Endothelial cell of umbilical vein (primary cell): Measurements from ENCODE around the gene BLACAT1. TPM values are rescaled to one million over a fixed set of nuclear protein-coding genes. Genes with fewer than 3 reads are reported as not detected.
A peak's percentile ranks its signal among the peaks of the same experiment; 100 is the strongest.

Experiments used
- BruUV-seq: library from RNA; stranded (reverse); fragments of 400-500 nt; replicated peaks from 2 replicates; lab custom pipeline; 2021; lab: Mats Ljungman, UMichigan
- CTCF ChIA-PET: fragments of 300-600, 350-600 bp; sonication (Branson Sonifier 250); formaldehyde crosslinking; loops from one replicate; lab custom pipeline; 2021; ENCODE audit warnings: antibody characterized with exemption, inconsistent platforms; lab: Charles Lee
- POLR2A ChIA-PET: fragments of 300-600, 350-600 bp; sonication (Branson Sonifier 250); formaldehyde crosslinking; loops from one replicate; lab custom pipeline; 2021; ENCODE audit warnings: antibody characterized with exemption, inconsistent platforms; lab: Charles Lee
- DNase-seq: peaks from one replicate; pipeline ENCODE4 v3.0.0-alpha.2; 2011; ENCODE audit warnings: low read depth, low spot score
- FAIRE-seq: peaks from 2 replicates; lab custom pipeline; 2011; peaks lifted over from hg19 to GRCh38; lab: Jason Lieb, UNC
- H2AFZ ChIP-seq: 2 replicates; pipeline ENCODE4 v1.6.0; 2012; ENCODE audit warnings: low read depth, low read length, control low read depth, inconsistent platforms
- H3K27ac ChIP-seq: 2 replicates; pipeline ENCODE4 v1.5.1; 2011; ENCODE audit warnings: low read depth, mild to moderate bottlenecking, control low read depth, low read length, moderate library complexity; ENCODE audit not compliant: insufficient read depth
- H3K27me3 ChIP-seq, 2 experiments: 2 replicates each; pipeline versions ENCODE4 v1.6.0 to v1.6.1; 2011; ENCODE audit warnings: low read length in 2 of 2, mixed read lengths in 1 of 2; ENCODE audit not compliant: control insufficient read depth in 2 of 2, insufficient read depth in 2 of 2
- H3K36me3 ChIP-seq, 2 experiments: 2 replicates in 1 of 2; 3 replicates in 1 of 2; pipeline ENCODE4 v1.5.1; 2011; ENCODE audit warnings: low read length in 2 of 2, mild to moderate bottlenecking in 1 of 2, moderate library complexity in 1 of 2; ENCODE audit not compliant: control insufficient read depth in 2 of 2, insufficient read depth in 2 of 2; ENCODE audit errors: extremely low read depth in 1 of 2
- H3K4me1 ChIP-seq: 3 replicates; pipeline ENCODE4 v1.5.1; 2011; ENCODE audit warnings: mild to moderate bottlenecking, low read length; ENCODE audit not compliant: control insufficient read depth, insufficient read depth; ENCODE audit errors: extremely low read depth
- H3K4me2 ChIP-seq: 2 replicates; pipeline ENCODE4 v1.6.1; 2011; ENCODE audit warnings: low read length, control low read depth, mixed read lengths; ENCODE audit not compliant: insufficient read depth
- H3K4me3 ChIP-seq, 3 experiments: fragments of 200-600 bp in 1 of 3; sonication (generic), shearing (Covaris generic) in 1 of 3; replicated peaks in 1 of 3; 2 replicates each; pipeline ENCODE4 v1.5.1; 2011 to 2016; ENCODE audit warnings: control low read depth in 3 of 3, low read length in 3 of 3, mild to moderate bottlenecking in 2 of 3, inconsistent platforms in 1 of 3, low read depth in 1 of 3, moderate library complexity in 1 of 3; ENCODE audit not compliant: insufficient read depth in 1 of 3
- H3K79me2 ChIP-seq: 2 replicates; pipeline ENCODE4 v1.6.0; 2012; ENCODE audit warnings: low read length, inconsistent platforms; ENCODE audit not compliant: control insufficient read depth, insufficient read depth
- H3K9ac ChIP-seq: replicated peaks from 2 replicates; pipeline ENCODE3; 2011; ENCODE audit warnings: low read length, control low read depth; ENCODE audit not compliant: insufficient read depth; ENCODE audit errors: extremely low read depth
- H3K9me1 ChIP-seq: replicated peaks from 3 replicates; pipeline ENCODE4 v1.6.0; 2011; ENCODE audit warnings: mild to moderate bottlenecking, low read length; ENCODE audit not compliant: control insufficient read depth, insufficient read depth; ENCODE audit errors: extremely low read depth
- H3K9me3 ChIP-seq: replicated peaks from 2 replicates; pipeline ENCODE4 v1.5.1; 2012; ENCODE audit warnings: low read length, inconsistent platforms; ENCODE audit not compliant: control insufficient read depth, insufficient read depth
- H4K20me1 ChIP-seq: replicated peaks from 2 replicates; pipeline ENCODE3; 2011; ENCODE audit warnings: mild to moderate bottlenecking, low read length; ENCODE audit not compliant: control insufficient read depth, insufficient read depth; ENCODE audit errors: extremely low read depth
- EZH2 ChIP-seq: IDR thresholded peaks from 2 replicates; pipeline ENCODE4 v1.6.1; 2012; ENCODE audit warnings: borderline replicate concordance, low read depth, mild to moderate bottlenecking, moderate library complexity, low read length, inconsistent platforms; ENCODE audit not compliant: severe bottlenecking
- GATA2 ChIP-seq: IDR thresholded peaks from 2 replicates; pipeline ENCODE4 v1.7.0; 2011; ENCODE audit warnings: low read depth, mild to moderate bottlenecking, moderate library complexity, mixed read lengths, low read length; ENCODE audit not compliant: insufficient read length, insufficient read depth
- POLR2A ChIP-seq: IDR thresholded peaks from 2 replicates; pipeline ENCODE4 v1.6.1; 2012; ENCODE audit warnings: low read depth, mild to moderate bottlenecking, control low read depth, low read length
- dilution Hi-C: fragments of 300-500 bp; cut with MboI; formaldehyde crosslinking; loops from one replicate; pipeline ENCODE4 v1.15.0; 2019; ENCODE audit warnings: low sequenced_read_pairs; ENCODE audit not compliant: extremely low pct_ligation_motif_present
- intact Hi-C: fragments of 100-400 bp; cut with micrococcal nuclease; formaldehyde crosslinking; loops from one replicate; pipeline ENCODE4 v1.10.0; 2022
- polyA plus RNA-seq, 4 experiments: library from polyadenylated mRNA; depleted of rRNA in 3 of 4; stranded (reverse) in 3 of 4; unstranded in 1 of 4; fragments of >200 nt; gene quantifications; 2 replicates each; pipeline versions ENCODE4 v1.2.1 to v1.2.3, GENCODE V29; 2011 to 2012; ENCODE audit warnings: missing spikeins in 1 of 4
- total RNA-seq: library from RNA; stranded (reverse); gene quantifications from 2 replicates; pipeline ENCODE4 v1.2.3, GENCODE V29; 2021
- TF ChIP-seq, protein P1 (sequence below): IDR thresholded peaks from 2 replicates; pipeline ENCODE4 v1.6.1; 2011; ENCODE audit not compliant: insufficient read depth, insufficient read length
- TF ChIP-seq, protein P2 (sequence below), 2 donors: IDR thresholded peaks; 1 replicate in 1 of 2; 2 replicates in 1 of 2; pipeline ENCODE4 v1.5.1; 2011; ENCODE audit warnings: low read length in 2 of 2, mild to moderate bottlenecking in 2 of 2, moderate library complexity in 2 of 2, control low read depth in 1 of 2, inconsistent platforms in 1 of 2, low read depth in 1 of 2; ENCODE audit not compliant: insufficient read depth in 1 of 2; ENCODE audit errors: extremely low read depth in 1 of 2

Gene BLACAT1
- total and polyA plus RNA-seq, 2 donors (not counting 3 experiments of a cell fraction or from before 2014, with no cell fraction given), result not detected

DNA sequence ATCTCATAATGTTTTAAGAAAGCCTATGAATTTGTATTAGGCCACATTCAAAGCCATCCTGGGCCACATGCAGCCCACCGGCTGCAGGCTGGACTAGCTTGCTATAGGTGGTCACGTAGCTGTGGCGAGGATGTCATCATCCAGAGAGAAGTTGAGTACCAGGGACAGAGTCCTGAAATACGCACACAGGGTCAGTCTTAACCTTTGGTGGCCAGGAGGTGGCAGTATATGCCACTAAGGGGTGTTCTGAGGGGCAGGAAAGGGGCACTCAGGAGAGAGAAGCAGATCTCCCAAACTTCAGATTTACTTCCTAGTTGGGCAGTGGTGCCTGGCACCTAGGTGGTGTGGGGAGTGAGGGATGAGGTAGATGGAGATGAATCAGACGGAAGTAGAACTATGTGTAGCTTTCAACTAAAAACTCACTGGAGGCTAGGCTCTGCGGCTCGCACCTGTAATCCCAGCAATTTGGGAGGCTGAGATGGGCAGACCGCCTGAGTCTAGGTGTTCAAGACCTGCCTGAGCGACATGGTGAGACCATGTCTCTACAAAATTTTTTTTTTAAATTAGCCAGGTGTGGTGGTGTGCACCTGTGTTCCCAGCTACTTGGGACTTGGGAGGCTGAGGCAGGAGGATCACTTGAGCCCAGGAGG, 32.4 kb upstream of the BLACAT1 start:
- no peak for TF ChIP-seq GATA2
- TF ChIP-seq, protein P1, sequence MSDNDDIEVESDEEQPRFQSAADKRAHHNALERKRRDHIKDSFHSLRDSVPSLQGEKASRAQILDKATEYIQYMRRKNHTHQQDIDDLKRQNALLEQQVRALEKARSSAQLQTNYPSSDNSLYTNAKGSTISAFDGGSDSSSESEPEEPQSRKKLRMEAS, result no peak
- no peak for TF ChIP-seq EZH2
- no peak for TF ChIP-seq POLR2A
- TF ChIP-seq, protein P2, sequence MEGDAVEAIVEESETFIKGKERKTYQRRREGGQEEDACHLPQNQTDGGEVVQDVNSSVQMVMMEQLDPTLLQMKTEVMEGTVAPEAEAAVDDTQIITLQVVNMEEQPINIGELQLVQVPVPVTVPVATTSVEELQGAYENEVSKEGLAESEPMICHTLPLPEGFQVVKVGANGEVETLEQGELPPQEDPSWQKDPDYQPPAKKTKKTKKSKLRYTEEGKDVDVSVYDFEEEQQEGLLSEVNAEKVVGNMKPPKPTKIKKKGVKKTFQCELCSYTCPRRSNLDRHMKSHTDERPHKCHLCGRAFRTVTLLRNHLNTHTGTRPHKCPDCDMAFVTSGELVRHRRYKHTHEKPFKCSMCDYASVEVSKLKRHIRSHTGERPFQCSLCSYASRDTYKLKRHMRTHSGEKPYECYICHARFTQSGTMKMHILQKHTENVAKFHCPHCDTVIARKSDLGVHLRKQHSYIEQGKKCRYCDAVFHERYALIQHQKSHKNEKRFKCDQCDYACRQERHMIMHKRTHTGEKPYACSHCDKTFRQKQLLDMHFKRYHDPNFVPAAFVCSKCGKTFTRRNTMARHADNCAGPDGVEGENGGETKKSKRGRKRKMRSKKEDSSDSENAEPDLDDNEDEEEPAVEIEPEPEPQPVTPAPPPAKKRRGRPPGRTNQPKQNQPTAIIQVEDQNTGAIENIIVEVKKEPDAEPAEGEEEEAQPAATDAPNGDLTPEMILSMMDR (IDR thresholded peaks at IDR 0.05; ENCODE audit: extremely low read depth in 1 of 2, insufficient read depth in 1 of 2, low read depth in 1 of 2, low read length in 2 of 2), result peak; percentile 75 to 77
- DNase-seq (peak; percentile 47), FAIRE-seq (peak; percentile 73)
- Histone ChIP-seq H3K9me1 (no peaks in the 10 kb centered on the region), H3K27me3 (peaks cover 9 to 14% of the 10 kb centered on the region in 2 experiments), H2AFZ (no peak overlapping the region), H3K79me2 (no peaks in the 10 kb centered on the region), H3K4me3 (no peak overlapping the region), H3K4me2 (no peak overlapping the region), H3K9ac (no peak overlapping the region), H3K36me3 (no peaks in the 10 kb centered on the region), H3K4me1 (no peaks in the 10 kb centered on the region), H4K20me1 (no peaks in the 10 kb centered on the region), H3K9me3 (no peaks in the 10 kb centered on the region), H3K27ac (no peak overlapping the region)
- CTCF ChIA-PET, result interaction anchor here (0.9 to 9.1 kb wide), 26 partner anchors 10 to 217 kb away, joined by 3 to 360 read pairs (median 5); partner anchors contain the start of gene ELK4
- intact Hi-C loops, result loop anchor here (1.0 kb wide), 2 partner anchors 36 to 169 kb away; no protein-coding TSS in a partner anchor
- POLR2A ChIA-PET, result interaction anchor here (0.5 kb wide), 1 partner anchor 115 kb away, joined by 3 read pairs; no protein-coding TSS in a partner anchor
- BruUV-seq, result no TSS peak
- dilution Hi-C loops, result no loop called here
